GM21717 (cell line): ENCODE measurements around the gene SLC30A7.
"Not testable (repeated sequence)": the region's sequence is repeated elsewhere in the genome, so short reads cannot be mapped to it uniquely, and the experiment has no call there.

Experiments
- ATAC-seq: cut with Tn5 transposase; IDR thresholded peaks from one replicate; pipeline ENCODE4 v1.9.1; 2021; ENCODE audit warnings: mild to moderate bottlenecking, moderate library complexity; ENCODE audit not compliant: unreplicated experiment

The SLC30A7 gene

GRCh38 chr1:100936194-100936967, 40.5 kb downstream of the SLC30A7 start:
- no peak for ATAC-seq

DNA sequence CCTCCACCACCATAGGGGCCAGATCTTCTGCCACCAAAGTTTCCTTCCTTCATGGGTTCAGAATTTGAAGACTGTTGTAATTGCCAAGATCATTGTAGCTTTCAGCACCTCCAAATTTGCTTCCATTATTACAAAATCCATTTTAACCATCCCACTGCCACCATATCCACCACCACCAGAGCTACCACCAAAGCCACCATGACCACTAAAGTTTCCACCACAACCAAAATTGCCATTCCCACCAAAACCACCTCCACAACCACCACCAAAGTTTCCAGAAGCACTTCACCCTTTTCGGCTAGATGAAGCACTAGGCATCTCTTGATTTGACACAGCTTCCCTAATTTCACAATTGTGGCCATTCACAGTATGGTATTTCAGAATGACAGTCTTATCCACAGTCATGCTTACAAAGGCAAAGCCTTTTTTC, 45.2 kb downstream of the SLC30A7 start:
- ATAC-seq, result no peak

DNA sequence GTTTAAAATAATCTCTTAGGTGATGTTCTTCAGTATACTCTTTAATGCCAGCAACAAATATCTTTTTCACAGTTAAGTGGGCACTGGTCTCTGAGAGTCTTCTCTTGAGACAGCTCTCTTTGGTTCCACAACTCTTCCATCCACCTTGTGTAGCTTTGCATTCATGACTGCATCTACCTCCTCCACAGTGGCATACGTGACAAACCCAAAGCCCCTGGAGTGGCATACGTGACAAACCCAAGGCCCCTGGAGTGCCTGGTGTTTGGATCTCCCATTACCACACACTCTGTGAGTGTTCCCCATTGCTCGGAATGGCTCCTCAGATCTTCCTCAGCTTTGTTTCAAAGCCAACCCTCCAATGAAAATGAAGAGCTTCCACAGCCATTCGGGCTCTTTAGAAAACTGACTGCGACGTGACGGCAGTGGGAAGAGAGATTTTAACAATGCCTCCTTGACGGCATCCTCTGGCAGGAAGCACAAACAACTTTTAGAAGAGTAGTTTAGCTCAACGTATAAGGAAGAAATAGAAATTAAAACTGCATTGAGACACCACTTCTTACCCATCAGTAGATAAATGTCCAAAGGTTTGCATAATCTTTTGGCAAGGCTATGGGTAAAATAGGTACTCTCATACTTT, 45.8 kb downstream of the SLC30A7 start:
- ATAC-seq, result no peak

- ATAC-seq, result no peak
Observed at GRCh38 chr1:100942304-100943046, 46.6 kb downstream of the SLC30A7 start.

DNA sequence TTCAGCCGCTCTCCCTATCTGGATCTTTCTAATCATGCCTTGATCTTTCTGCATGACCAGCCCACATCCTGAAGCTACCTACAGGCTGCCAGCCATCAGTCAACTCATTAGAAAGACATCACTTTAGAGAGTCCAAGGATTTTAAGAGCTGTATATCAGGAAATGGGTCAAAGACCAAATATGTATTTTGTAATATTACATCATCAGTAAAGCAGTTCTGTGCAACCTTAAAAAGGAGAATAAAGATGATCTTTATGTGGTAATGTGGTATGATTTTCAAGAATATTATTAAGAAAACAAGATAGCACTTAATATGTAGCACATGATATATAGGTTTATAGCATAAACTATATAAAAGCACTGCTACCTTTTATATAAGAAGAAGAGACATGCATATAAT, 47.6 kb downstream of the SLC30A7 start:
- ATAC-seq, result no peak

GRCh38 chr1:100946064-100946463, 50.2 kb downstream of the SLC30A7 start:
- ATAC-seq, result not testable (repeated sequence)

- not testable (repeated sequence) for ATAC-seq
Observed at GRCh38 chr1:100947816-100948215, 51.9 kb downstream of the SLC30A7 start.

GRCh38 chr1:100948721-100949405, 53.0 kb downstream of the SLC30A7 start:
- ATAC-seq, result not testable (repeated sequence)

- not testable (repeated sequence) for ATAC-seq
Observed at GRCh38 chr1:100949515-100950158, 53.7 kb downstream of the SLC30A7 start.

GRCh38 chr1:100950337-100950736, 54.4 kb downstream of the SLC30A7 start:
- ATAC-seq, result no peak

DNA sequence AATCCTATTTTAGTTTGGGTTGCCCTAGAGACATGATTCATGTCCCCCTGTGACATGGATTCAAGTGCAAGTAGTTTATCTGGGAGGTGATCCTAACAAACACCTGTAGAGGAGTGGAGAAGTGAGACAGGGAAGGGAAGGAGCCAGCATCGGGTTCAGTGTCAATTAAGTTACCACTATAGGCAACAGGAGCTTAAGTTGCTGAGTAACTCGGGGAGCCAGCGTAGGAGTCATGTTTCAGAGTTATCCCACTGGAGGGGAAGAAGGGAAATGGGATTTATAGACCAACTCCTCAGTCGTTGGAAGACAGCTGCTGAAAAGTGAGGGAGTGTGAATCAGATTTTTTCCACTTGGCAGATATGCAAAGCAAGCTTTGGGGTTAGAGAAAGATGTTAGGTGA, 54.9 kb downstream of the SLC30A7 start:
- no peak for ATAC-seq

- ATAC-seq, result no peak
Observed at GRCh38 chr1:100952104-100952745, 56.3 kb downstream of the SLC30A7 start.

GRCh38 chr1:100952970-100953369, 57.1 kb downstream of the SLC30A7 start:
- not testable (repeated sequence) for ATAC-seq

DNA sequence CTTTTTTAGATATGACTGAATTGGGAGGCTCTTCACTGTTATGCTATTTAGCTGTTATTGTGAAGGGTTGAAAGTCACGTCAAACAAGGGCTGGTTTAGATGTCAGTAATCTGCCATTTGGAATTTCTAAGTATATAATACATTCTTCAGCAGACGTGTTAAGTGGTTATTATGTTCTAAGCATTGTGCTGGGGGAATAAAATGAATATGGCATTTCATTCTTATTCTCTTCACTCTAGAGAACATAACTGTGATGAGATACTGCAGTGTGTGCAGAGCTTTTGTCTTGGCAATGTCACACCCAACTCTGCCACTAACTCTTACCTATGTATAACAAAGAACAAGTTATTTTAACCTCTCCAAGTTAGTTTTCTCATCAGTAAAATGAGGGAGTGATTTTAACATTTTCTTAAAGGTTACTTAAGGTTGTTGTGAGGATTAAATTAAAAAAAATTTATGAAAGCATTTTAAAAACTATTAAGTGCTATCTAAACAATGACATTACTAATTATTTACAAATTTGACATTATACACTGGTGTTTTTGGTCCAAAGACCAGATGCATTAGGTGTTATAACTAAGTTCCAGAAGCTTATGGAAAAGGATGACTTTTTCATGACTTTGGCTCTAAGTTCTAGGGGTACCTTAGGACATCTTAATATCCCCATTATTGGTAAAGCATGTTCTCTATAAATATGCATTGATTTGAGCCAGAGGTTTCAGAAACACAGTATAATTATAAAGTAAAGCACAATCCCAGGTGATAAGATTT, 58.3 kb downstream of the SLC30A7 start:
- ATAC-seq, result no peak

GRCh38 chr1:100955322-100955721, 59.4 kb downstream of the SLC30A7 start:
- ATAC-seq, result no peak

- no peak for ATAC-seq
Observed at GRCh38 chr1:100959502-100960060, 63.7 kb downstream of the SLC30A7 start.

GRCh38 chr1:100960098-100960497, 64.2 kb downstream of the SLC30A7 start:
- ATAC-seq, result no peak

GRCh38 chr1:100968621-100969020, 72.7 kb downstream of the SLC30A7 start:
- ATAC-seq, result no peak

DNA sequence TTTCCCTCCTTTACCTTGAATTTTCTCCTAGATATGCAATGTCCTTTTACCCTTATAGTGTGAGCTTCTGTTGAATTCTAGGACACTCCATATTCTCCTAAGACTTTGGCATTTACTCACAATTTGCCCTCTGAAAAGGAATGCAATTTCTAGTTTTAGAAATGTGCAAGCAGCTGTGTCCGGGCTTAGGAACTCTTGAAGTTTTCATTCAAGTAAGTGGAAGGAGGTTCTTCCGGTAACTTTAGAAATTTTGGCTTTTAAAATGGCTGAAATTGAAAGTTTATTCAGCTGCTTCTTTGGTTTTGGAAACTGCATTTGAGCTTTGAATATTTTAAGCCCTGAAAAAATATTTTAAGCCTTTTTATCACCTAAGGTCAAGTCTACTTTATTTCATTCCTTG, 73.4 kb downstream of the SLC30A7 start:
- no peak for ATAC-seq
